ENCODE data around the gene TMEM61. TPM values are rescaled to one million over a fixed set of nuclear protein-coding genes. Genes with fewer than 3 reads are reported as not detected.

Gene TMEM61
- total RNA-seq (2022; extraction: Qiagen RNA extraction), result 0.26 to 0.55 TPM (median 0.39 TPM) in 4 of 5 replicates, not detected in the other

DNA sequence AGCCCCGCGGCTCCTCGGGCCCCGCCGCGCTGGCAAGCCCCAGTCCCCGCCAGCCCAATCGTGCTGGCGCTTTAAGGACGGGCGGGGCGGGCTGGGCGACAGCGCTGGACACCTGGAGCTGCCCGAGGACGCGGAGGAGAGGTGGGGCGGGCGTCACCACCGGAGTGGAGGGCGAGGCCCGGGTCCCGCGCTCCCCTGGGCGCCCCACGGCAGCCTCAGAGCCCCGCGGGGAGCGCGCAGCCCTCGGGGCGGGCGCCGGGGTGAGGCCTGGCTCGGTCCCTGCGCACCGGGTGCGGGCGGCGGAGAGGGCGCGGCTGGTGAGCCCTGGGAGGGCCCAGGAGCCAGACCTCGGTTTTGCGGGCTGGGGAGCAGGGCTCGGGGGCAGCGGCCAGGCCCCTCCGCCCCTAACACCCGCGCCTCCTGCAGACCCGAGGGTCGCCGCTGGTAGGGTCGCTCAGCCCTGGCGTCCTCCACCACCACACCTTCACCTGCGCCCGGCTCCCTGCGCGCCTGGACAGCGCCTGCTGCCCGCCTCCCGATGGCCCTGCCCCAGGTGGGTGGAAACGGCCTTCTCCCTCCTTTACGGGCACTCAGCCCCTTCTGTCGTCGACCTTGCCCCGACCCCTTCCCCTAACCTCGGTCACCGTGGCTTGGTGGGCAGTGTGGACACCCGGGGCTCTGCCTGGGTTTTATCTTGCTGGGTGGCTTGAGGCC lies at the start of gene TMEM61:
TSS of gene TMEM61 (plus strand) at position 101 of the 714 bp plus-strand sequence. CDS start at position 539, 438 bp downstream.

GRCh38 chr1:54998677-54999076 lies 18.2 kb downstream of the TMEM61 start, which contains the start of gene BSND:
TSS of gene BSND (plus strand) at chr1:54998933. CDS start at chr1:54999187, 254 bp downstream.

GRCh38 chr1:55039342-55040082 lies 59.1 kb downstream of the TMEM61 start, which contains the start of gene PCSK9:
TSS of gene PCSK9 (plus strand) at chr1:55039548. CDS start at chr1:55039838, 290 bp downstream.

Other genes starting within 250 kb of the TMEM61 start
- 3.6 to 5.4 TPM (median 4.8 TPM) in 5 replicates for gene PARS2, start 216.1 kb upstream of the TMEM61 start, total RNA-seq (2022; extraction: Qiagen RNA extraction)
- not detected in 5 replicates for gene TTC22, start 179.3 kb upstream of the TMEM61 start, total RNA-seq (2022; extraction: Qiagen RNA extraction)
- gene DHCR24, start 93.4 kb upstream of the TMEM61 start, total RNA-seq (2022; extraction: Qiagen RNA extraction), result 35.1 to 44.3 TPM (median 40.7 TPM) in 5 replicates
- gene BSND, start 18.3 kb downstream of the TMEM61 start, total RNA-seq (2022; extraction: Qiagen RNA extraction), result 0.02 TPM in 1 of 5 replicates, not detected in the others
- 2.0 to 4.6 TPM (median 3.5 TPM) in 5 replicates for gene PCSK9, start 58.9 kb downstream of the TMEM61 start, total RNA-seq (2022; extraction: Qiagen RNA extraction)
- gene USP24, start 234.7 kb downstream of the TMEM61 start, total RNA-seq (2022; extraction: Qiagen RNA extraction), result 11.5 to 15.3 TPM (median 14.1 TPM) in 5 replicates